ENCODE measurements around the gene REXO2. TPM values are rescaled to one million over a fixed set of nuclear protein-coding genes. Genes with fewer than 3 reads are reported as not detected.

The REXO2 gene
- 100 to 1,000 TPM; 107 to 154 TPM for total RNA-seq

DNA sequence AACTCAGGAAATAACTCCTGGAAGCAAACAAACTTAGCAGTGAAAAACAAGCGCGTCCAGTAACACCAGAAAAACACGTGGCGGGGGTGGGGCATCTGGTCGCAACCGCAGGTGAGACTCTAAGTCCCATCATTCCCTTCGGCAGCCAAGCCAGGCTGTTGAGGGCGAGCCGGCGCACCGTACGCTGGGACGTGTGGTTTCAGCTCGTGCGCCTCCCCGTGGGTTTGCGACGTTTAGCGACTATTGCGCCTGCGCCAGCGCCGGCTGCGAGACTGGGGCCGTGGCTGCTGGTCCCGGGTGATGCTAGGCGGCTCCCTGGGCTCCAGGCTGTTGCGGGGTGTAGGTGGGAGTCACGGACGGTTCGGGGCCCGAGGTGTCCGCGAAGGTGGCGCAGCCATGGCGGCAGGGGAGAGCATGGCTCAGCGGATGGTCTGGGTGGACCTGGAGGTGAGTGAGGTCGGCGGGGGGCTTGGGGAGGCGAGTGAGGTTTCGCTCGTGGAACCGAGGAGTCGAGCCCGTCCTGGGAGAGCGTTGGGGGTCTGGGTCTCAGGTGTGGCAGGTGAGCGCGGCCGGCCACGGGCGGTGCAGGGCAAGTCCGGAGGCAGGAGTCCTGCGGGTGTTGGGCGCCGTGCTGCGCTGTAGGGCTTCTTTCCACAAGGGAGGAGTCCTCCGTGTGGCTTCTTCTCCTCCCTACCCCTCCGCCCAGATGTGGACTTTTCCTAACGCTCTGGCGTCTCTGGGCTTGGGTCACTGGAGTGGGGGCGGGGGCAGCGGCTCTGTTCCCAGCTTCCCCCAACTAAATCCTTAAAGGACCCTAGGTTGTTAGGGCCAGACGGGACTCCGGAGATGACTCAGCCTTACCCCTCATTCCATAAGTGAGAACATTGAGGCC lies at the start of gene REXO2:
Gene REXO2 (plus strand): TSS at position 239 of the 892 bp plus-strand sequence. CDS start 62 bp downstream, at position 301.

DNA sequence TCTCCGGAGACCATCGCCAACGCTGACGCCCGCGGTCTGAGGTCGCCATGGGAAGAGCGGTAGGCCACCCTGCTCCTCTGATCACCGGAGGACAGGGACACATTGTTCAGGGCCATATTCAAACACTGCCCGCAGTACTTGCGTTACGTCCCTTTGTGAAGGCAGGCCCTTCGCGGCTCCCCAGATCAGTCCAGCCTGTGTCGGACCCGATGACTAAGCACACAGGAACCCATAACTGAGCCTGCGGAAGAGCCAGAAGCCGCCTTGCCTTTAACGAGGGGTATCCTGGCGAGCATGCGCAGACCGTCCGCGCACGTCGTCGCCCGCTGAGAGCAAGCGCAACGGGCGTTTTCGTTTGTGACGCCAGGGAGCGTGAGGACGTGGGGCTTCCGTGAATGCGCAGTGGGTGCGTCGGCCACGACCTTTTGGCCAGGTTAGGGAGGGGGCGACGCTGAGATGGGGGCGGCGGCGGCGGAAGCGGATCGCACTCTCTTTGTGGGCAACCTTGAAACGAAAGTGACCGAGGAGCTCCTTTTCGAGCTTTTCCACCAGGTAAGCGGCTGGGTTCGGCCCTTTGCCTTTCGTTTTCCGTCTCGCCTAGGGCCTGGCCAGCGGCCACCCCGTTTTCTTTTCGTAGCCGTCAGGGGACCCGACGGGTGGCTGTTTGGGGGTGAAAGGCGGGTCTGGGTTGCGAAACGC lies 38.9 kb upstream of the REXO2 start, which contains the start of the genes C11orf71 and RBM7:
Gene C11orf71 (minus strand): TSS at position 296 of the 699 bp plus-strand sequence. CDS start 180 bp downstream, at position 116.
Gene RBM7 (plus strand): TSS at position 451 of the 699 bp plus-strand sequence. CDS start 6 bp downstream, at position 457.

Other genes with a start within 250 kb of the REXO2 start
- 100 to 1,000 TPM; 583 to 701 TPM for gene NNMT, start 143.1 kb upstream of the REXO2 start, total RNA-seq
- gene C11orf71, start 39.0 kb upstream of the REXO2 start, total RNA-seq, result 1 to 10 TPM; 7.7 to 9.3 TPM
- gene RBM7, start 38.8 kb upstream of the REXO2 start, total RNA-seq, result 10 to 100 TPM; 20.6 to 37.3 TPM
- not detected for gene NXPE1, start 120.4 kb downstream of the REXO2 start, total RNA-seq
- not detected for gene NXPE4, start 156.3 kb downstream of the REXO2 start, total RNA-seq
- gene NXPE2, start 239.1 kb downstream of the REXO2 start, total RNA-seq, result not detected